K562 (cell line): Measurements from ENCODE around the gene FOXO4. TPM values are rescaled to one million over a fixed set of nuclear protein-coding genes. Genes with fewer than 3 reads are reported as not detected.
A peak's percentile ranks its signal among the peaks of the same experiment; 100 is the strongest.

ENCODE experiments used
- CBX1 ChIP-seq: sonication (generic); IDR thresholded peaks from 2 replicates; pipeline ENCODE4 v1.6.1; 2016; ENCODE audit warnings: antibody characterized with exemption, low read depth, mild to moderate bottlenecking
- COPS2 ChIP-seq: fragments of 450-650 bp; conservative IDR thresholded peaks from 2 replicates; pipeline ENCODE4 v1.6.1; 2016; ENCODE audit warnings: mild to moderate bottlenecking, moderate library complexity
- CREB1 ChIP-seq, 2 experiments: sonication (generic) in 1 of 2; formaldehyde crosslinking in 1 of 2; IDR thresholded peaks; 2 replicates each; pipeline versions ENCODE4 v1.6.1 to v1.8.0; 2012 to 2022; ENCODE audit warnings: inconsistent platforms in 1 of 2, mild to moderate bottlenecking in 1 of 2, missing genetic modification reagents in 1 of 2, moderate library complexity in 1 of 2
- DNMT1 ChIP-seq: fragments of 450-650 bp; IDR thresholded peaks from 2 replicates; pipeline ENCODE4 v1.6.1; 2016; ENCODE audit warnings: antibody characterized with exemption, mild to moderate bottlenecking
- GABPA ChIP-seq: fragments of 200-800 bp; sonication (Bioruptor generic); conservative IDR thresholded peaks from 2 replicates; pipeline ENCODE4 v1.6.1; 2016; ENCODE audit warnings: low read depth, missing genetic modification characterization, missing compliant biosample characterization
- GTF2A2 ChIP-seq: IDR thresholded peaks from 2 replicates; pipeline ENCODE4 v1.6.1; 2016; ENCODE audit warnings: mild to moderate bottlenecking, missing genetic modification characterization, missing compliant biosample characterization
- GTF2E2 ChIP-seq: fragments of 200-800 bp; sonication (Bioruptor generic); IDR thresholded peaks from 2 replicates; pipeline ENCODE4 v1.6.1; 2016; ENCODE audit warnings: missing genetic modification characterization, missing compliant biosample characterization
- KLF6 ChIP-seq: fragments of 250-450 bp; sonication (Bioruptor Pico); IDR thresholded peaks from 2 replicates; pipeline ENCODE4 v1.4.0; 2020; ENCODE audit warnings: mild to moderate bottlenecking, moderate library complexity, borderline replicate concordance
- MEF2D ChIP-seq: conservative IDR thresholded peaks from 2 replicates; pipeline ENCODE4 v1.6.1; 2016; ENCODE audit warnings: low read depth, missing genetic modification characterization, missing compliant biosample characterization
- NCOA2 ChIP-seq, 2 experiments: fragments of 450-650 bp; IDR thresholded peaks; 2 replicates each; pipeline ENCODE4 v1.6.1; 2018; ENCODE audit warnings: mild to moderate bottlenecking in 2 of 2, moderate library complexity in 1 of 2; ENCODE audit not compliant: partially characterized antibody in 2 of 2
- NR4A1 ChIP-seq, 2 experiments: fragments of 250-450 bp in 1 of 2; fragments of 450-650 bp in 1 of 2; sonication (Bioruptor Pico) in 1 of 2; IDR thresholded peaks; 2 replicates each; pipeline versions ENCODE4 v1.4.0 to v1.6.1; 2016 to 2020; ENCODE audit warnings: mild to moderate bottlenecking in 2 of 2, missing compliant biosample characterization in 1 of 2, missing genetic modification characterization in 1 of 2, moderate library complexity in 1 of 2
- PHF20 ChIP-seq: fragments of 450-650 bp; IDR thresholded peaks from 2 replicates; pipeline ENCODE4 v1.6.1; 2018; ENCODE audit not compliant: partially characterized antibody
- PHF21A ChIP-seq: fragments of 450-650 bp; IDR thresholded peaks from 2 replicates; pipeline ENCODE4 v1.6.1; 2017; ENCODE audit warnings: low read depth, borderline replicate concordance
- RFX1 ChIP-seq: fragments of 450-650 bp; IDR thresholded peaks from 2 replicates; pipeline ENCODE4 v1.6.1; 2016; ENCODE audit warnings: mild to moderate bottlenecking, moderate library complexity
- SOX6 ChIP-seq: fragments of 450-650 bp; IDR thresholded peaks from 2 replicates; pipeline ENCODE4 v1.6.1; 2014; ENCODE audit warnings: mild to moderate bottlenecking
- TBL1XR1 ChIP-seq, 2 experiments: IDR thresholded peaks; 2 replicates each; pipeline ENCODE4 v1.6.1; 2012; ENCODE audit warnings: improper control_type of control experiment in 2 of 2, low read length in 2 of 2, mild to moderate bottlenecking in 1 of 2
- TFAM ChIP-seq: fragments of 250-450 bp; sonication (Bioruptor Pico); conservative IDR thresholded peaks from 2 replicates; pipeline ENCODE4 v1.5.0; 2021; ENCODE audit warnings: mild to moderate bottlenecking, moderate library complexity
- TGIF2 ChIP-seq: sonication (generic); formaldehyde crosslinking; IDR thresholded peaks from 2 replicates; pipeline ENCODE4 v1.8.1; 2022; ENCODE audit warnings: mild to moderate bottlenecking, missing genetic modification reagents, moderate library complexity
- polyA plus RNA-seq, 8 experiments: library from polyadenylated mRNA; depleted of rRNA in 4 of 8; stranded (reverse) in 5 of 8; unstranded in 3 of 8; fragments of >200 nt; fragmentation: Nextera tagmentation in 2 of 8; fragmentation: Illumina TruSeq in 1 of 8; extraction: Ambion mirVana in 2 of 8; extraction: Trizol in 1 of 8; gene quantifications; 2 replicates each; pipeline versions ENCODE4 v1.2.1 to v1.2.3, GENCODE V29; 2011 to 2014; ENCODE audit warnings: inconsistent platforms in 1 of 8, missing spikeins in 1 of 8
- total RNA-seq, 7 experiments: library from RNA; depleted of rRNA in 6 of 7; stranded (reverse); fragments of >200 nt in 6 of 7; fragmentation: Illumina TruSeq in 2 of 7; extraction: Trizol in 2 of 7; gene quantifications; 2 replicates each; pipeline versions ENCODE4 v1.2.1 to v1.2.3, GENCODE V29; 2011 to 2021; ENCODE audit warnings: low replicate concordance in 1 of 7
- TF ChIP-seq, protein P1 (sequence below): IDR thresholded peaks from 3 replicates; pipeline ENCODE4 v1.6.1; 2011; ENCODE audit warnings: borderline replicate concordance, mild to moderate bottlenecking, moderate library complexity; ENCODE audit not compliant: insufficient read length; ENCODE audit errors: extremely low read depth
- TF ChIP-seq, protein P2 (sequence below): fragments of 250-450 bp; sonication (Bioruptor Pico); IDR thresholded peaks from 2 replicates; pipeline ENCODE4 v1.5.1; 2021; ENCODE audit warnings: mild to moderate bottlenecking
- TF ChIP-seq, protein P3 (sequence below): sonication (generic); formaldehyde crosslinking; IDR thresholded peaks from 2 replicates; pipeline ENCODE4 v1.8.0; 2023; ENCODE audit warnings: mild to moderate bottlenecking, missing genetic modification reagents
- TF ChIP-seq, protein P4 (sequence below): sonication (generic); formaldehyde crosslinking; IDR thresholded peaks from 2 replicates; pipeline ENCODE4 v1.9.0; 2022; ENCODE audit warnings: mild to moderate bottlenecking, missing genetic modification reagents

FOXO4 gene
- total and polyA plus RNA-seq, 9 of the 15 experiments (the other 6 are each of a cell fraction or from before 2014, with no cell fraction given), result 0.13 to 26.6 (median 8.5) TPM

DNA sequence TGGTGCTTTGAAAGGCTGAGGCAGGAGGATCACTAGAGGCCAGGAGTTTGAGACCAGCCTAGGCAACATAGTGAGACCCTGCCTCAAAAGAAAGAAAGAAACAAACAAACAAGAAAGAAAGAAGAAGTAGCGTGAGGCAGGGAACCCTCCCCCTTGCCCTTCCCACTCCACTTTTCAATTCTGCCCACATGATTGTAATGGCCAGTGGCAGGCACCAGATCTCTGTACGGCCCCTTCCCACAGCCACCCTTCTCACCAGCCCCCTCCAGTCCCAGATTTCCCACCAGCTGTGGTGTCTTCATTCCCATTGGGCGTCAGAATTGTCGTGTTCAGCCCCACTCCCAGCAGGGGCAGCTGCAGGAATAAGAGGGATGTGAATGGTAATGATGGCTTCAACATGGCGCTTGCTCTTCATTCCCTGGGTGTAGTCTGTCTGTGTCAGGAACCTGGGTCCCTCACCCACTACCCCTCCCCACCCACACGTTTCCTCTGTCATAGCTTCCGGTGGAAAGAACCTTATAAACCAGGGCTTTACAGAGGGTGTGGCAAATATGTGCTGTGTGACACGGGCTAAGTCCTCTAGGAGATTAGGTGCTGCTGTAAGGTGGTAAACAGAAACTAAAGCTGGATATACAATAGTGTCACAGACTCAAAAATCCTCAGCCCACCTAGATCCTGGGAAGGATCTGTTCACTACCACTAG is 15.6 kb downstream of the FOXO4 start, which contains the start of gene IL2RG (continued):
- TF ChIP-seq NR4A1 (CRISPR knock-in tag; IDR thresholded peaks at IDR 0.05), result no peak
- no peak for TF ChIP-seq NR4A1 (tag; IDR thresholded peaks at IDR 0.05)
- no peak for TF ChIP-seq TGIF2 (CRISPR knock-in tag)
- TF ChIP-seq PHF21A, result no peak
- TF ChIP-seq MEF2D, result no peak
- no peak for TF ChIP-seq GTF2E2
- TF ChIP-seq, protein P1, sequence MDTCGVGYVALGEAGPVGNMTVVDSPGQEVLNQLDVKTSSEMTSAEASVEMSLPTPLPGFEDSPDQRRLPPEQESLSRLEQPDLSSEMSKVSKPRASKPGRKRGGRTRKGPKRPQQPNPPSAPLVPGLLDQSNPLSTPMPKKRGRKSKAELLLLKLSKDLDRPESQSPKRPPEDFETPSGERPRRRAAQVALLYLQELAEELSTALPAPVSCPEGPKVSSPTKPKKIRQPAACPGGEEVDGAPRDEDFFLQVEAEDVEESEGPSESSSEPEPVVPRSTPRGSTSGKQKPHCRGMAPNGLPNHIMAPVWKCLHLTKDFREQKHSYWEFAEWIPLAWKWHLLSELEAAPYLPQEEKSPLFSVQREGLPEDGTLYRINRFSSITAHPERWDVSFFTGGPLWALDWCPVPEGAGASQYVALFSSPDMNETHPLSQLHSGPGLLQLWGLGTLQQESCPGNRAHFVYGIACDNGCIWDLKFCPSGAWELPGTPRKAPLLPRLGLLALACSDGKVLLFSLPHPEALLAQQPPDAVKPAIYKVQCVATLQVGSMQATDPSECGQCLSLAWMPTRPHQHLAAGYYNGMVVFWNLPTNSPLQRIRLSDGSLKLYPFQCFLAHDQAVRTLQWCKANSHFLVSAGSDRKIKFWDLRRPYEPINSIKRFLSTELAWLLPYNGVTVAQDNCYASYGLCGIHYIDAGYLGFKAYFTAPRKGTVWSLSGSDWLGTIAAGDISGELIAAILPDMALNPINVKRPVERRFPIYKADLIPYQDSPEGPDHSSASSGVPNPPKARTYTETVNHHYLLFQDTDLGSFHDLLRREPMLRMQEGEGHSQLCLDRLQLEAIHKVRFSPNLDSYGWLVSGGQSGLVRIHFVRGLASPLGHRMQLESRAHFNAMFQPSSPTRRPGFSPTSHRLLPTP, result no peak
- no peak for TF ChIP-seq SOX6
- TF ChIP-seq GTF2A2 (tag), result no peak
- TF ChIP-seq TFAM (CRISPR knock-in tag), result no peak
- no peak for TF ChIP-seq PHF20
- no peak for TF ChIP-seq CBX1
- TF ChIP-seq, protein P2, sequence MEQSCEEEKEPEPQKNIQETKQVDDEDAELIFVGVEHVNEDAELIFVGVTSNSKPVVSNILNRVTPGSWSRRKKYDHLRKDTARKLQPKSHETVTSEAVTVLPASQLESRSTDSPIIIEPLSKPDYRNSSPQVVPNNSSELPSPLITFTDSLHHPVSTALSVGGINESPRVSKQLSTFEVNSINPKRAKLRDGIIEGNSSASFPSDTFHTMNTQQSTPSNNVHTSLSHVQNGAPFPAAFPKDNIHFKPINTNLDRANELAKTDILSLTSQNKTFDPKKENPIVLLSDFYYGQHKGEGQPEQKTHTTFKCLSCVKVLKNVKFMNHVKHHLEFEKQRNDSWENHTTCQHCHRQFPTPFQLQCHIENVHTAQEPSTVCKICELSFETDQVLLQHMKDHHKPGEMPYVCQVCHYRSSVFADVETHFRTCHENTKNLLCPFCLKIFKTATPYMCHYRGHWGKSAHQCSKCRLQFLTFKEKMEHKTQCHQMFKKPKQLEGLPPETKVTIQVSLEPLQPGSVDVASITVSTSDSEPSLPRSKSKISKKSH, result no peak
- no peak for TF ChIP-seq KLF6 (CRISPR knock-in tag)
- no peak for TF ChIP-seq DNMT1
- TF ChIP-seq NCOA2 (IDR thresholded peaks at IDR 0.05; ENCODE audit: partially characterized antibody in 2 of 2), result no peak
- TF ChIP-seq, protein P3, sequence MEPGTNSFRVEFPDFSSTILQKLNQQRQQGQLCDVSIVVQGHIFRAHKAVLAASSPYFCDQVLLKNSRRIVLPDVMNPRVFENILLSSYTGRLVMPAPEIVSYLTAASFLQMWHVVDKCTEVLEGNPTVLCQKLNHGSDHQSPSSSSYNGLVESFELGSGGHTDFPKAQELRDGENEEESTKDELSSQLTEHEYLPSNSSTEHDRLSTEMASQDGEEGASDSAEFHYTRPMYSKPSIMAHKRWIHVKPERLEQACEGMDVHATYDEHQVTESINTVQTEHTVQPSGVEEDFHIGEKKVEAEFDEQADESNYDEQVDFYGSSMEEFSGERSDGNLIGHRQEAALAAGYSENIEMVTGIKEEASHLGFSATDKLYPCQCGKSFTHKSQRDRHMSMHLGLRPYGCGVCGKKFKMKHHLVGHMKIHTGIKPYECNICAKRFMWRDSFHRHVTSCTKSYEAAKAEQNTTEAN (CRISPR knock-in tag), result no peak
- no peak for TF ChIP-seq COPS2
- TF ChIP-seq, protein P4, sequence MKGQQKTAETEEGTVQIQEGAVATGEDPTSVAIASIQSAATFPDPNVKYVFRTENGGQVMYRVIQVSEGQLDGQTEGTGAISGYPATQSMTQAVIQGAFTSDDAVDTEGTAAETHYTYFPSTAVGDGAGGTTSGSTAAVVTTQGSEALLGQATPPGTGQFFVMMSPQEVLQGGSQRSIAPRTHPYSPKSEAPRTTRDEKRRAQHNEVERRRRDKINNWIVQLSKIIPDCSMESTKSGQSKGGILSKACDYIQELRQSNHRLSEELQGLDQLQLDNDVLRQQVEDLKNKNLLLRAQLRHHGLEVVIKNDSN (CRISPR knock-in tag), result no peak
- TF ChIP-seq GABPA (tag), result 0 out of 2 replicates have a peak, but pooled peaks have one; percentile 38
- no peak for TF ChIP-seq RFX1
- no peak for TF ChIP-seq TBL1XR1 (IDR thresholded peaks at IDR 0.05; ENCODE audit: low read length in 2 of 2)
- no peak for TF ChIP-seq CREB1 (IDR thresholded peaks at IDR 0.05)
- TF ChIP-seq CREB1 (CRISPR knock-in tag; IDR thresholded peaks at IDR 0.05), result no peak
